Fibroblast of lung (primary cell): ENCODE measurements around the gene CAMK2G. TPM values are rescaled to one million over a fixed set of nuclear protein-coding genes. Genes with fewer than 3 reads are reported as not detected.
A peak's percentile ranks its signal among the peaks of the same experiment; 100 is the strongest.

ENCODE experiments used
- DNase-seq, 2 donors: peaks; one replicate each; pipeline versions ENCODE4 v3.0.0 to v3.0.0-alpha.2; 2010; ENCODE audit warnings: low read depth in 2 of 2
- H2AFZ ChIP-seq: 2 replicates; pipeline ENCODE4 v1.5.1; 2012; ENCODE audit warnings: low read length, control low read depth, inconsistent platforms
- H3K27ac ChIP-seq: 2 replicates; pipeline ENCODE4 v1.5.1; 2011; ENCODE audit warnings: low read length, control low read depth; ENCODE audit not compliant: insufficient read depth
- H3K27me3 ChIP-seq: 2 replicates; pipeline ENCODE4 v1.5.1; 2011; ENCODE audit warnings: mild to moderate bottlenecking, low read length; ENCODE audit not compliant: control insufficient read depth, insufficient read depth
- H3K36me3 ChIP-seq: 2 replicates; pipeline ENCODE4 v1.5.1; 2011; ENCODE audit warnings: low read length; ENCODE audit not compliant: control insufficient read depth, insufficient read depth
- H3K4me1 ChIP-seq: 2 replicates; pipeline ENCODE4 v1.5.1; 2011; ENCODE audit warnings: low read length; ENCODE audit not compliant: control insufficient read depth, insufficient read depth; ENCODE audit errors: extremely low read depth
- H3K4me2 ChIP-seq: 2 replicates; pipeline ENCODE4 v1.5.1; 2011; ENCODE audit warnings: low read length, control low read depth; ENCODE audit not compliant: insufficient read depth; ENCODE audit errors: extremely low read depth
- H3K4me3 ChIP-seq, 4 experiments: fragments of 200-600 bp in 1 of 4; sonication (generic) in 1 of 4; replicated peaks in 1 of 4; 2 replicates each; pipeline ENCODE4 v1.5.1; 2011 to 2016; ENCODE audit warnings: low read length in 4 of 4, low read depth in 3 of 4, mild to moderate bottlenecking in 3 of 4, control low read depth in 2 of 4, inconsistent platforms in 1 of 4, mixed read lengths in 1 of 4; ENCODE audit not compliant: insufficient read depth in 1 of 4; ENCODE audit errors: control extremely low read depth in 1 of 4
- H3K79me2 ChIP-seq: 2 replicates; pipeline ENCODE4 v1.5.1; 2012; ENCODE audit warnings: mild to moderate bottlenecking, low read length, inconsistent platforms; ENCODE audit not compliant: control insufficient read depth, insufficient read depth
- H3K9ac ChIP-seq: 2 replicates; pipeline ENCODE4 v1.5.1; 2011; ENCODE audit warnings: mild to moderate bottlenecking, low read length, control low read depth; ENCODE audit not compliant: insufficient read depth
- H3K9me3 ChIP-seq: 2 replicates; pipeline ENCODE4 v1.5.1; 2012; ENCODE audit warnings: low read depth, low read length; ENCODE audit not compliant: control insufficient read depth, insufficient read depth
- H4K20me1 ChIP-seq: 2 replicates; pipeline ENCODE4 v1.5.1; 2011; ENCODE audit warnings: low read length; ENCODE audit not compliant: control insufficient read depth, insufficient read depth; ENCODE audit errors: extremely low read depth
- EZH2 ChIP-seq: IDR thresholded peaks from 2 replicates; pipeline ENCODE4 v1.5.1; 2012; ENCODE audit warnings: low read length, control low read depth, mild to moderate bottlenecking; ENCODE audit errors: missing control alignments
- polyA plus RNA-seq, 2 donors: library from polyadenylated mRNA; depleted of rRNA in 1 of 2; stranded (reverse) in 1 of 2; unstranded in 1 of 2; fragments of >200 nt; gene quantifications; 2 replicates each; pipeline ENCODE4 v1.2.1, GENCODE V29; 2011 to 2012; ENCODE audit warnings: missing spikeins in 1 of 2
- total RNA-seq: library from RNA; depleted of rRNA; stranded (reverse); fragments of >200 nt; gene quantifications from 2 replicates; pipeline ENCODE4 v1.2.1, GENCODE V29; 2014
- TF ChIP-seq, protein P1 (sequence below), 2 donors: IDR thresholded peaks in 1 of 2; conservative IDR thresholded peaks in 1 of 2; 1 replicate in 1 of 2; 2 replicates in 1 of 2; pipeline ENCODE4 v1.5.1; 2011 to 2012; ENCODE audit warnings: low read length in 2 of 2, control low read depth in 1 of 2, inconsistent platforms in 1 of 2, low read depth in 1 of 2, mild to moderate bottlenecking in 1 of 2

The CAMK2G gene
- total and polyA plus RNA-seq, 2 donors (not counting 1 experiment from before 2014, with no cell fraction given) = 25.9 to 32.2 TPM

DNA sequence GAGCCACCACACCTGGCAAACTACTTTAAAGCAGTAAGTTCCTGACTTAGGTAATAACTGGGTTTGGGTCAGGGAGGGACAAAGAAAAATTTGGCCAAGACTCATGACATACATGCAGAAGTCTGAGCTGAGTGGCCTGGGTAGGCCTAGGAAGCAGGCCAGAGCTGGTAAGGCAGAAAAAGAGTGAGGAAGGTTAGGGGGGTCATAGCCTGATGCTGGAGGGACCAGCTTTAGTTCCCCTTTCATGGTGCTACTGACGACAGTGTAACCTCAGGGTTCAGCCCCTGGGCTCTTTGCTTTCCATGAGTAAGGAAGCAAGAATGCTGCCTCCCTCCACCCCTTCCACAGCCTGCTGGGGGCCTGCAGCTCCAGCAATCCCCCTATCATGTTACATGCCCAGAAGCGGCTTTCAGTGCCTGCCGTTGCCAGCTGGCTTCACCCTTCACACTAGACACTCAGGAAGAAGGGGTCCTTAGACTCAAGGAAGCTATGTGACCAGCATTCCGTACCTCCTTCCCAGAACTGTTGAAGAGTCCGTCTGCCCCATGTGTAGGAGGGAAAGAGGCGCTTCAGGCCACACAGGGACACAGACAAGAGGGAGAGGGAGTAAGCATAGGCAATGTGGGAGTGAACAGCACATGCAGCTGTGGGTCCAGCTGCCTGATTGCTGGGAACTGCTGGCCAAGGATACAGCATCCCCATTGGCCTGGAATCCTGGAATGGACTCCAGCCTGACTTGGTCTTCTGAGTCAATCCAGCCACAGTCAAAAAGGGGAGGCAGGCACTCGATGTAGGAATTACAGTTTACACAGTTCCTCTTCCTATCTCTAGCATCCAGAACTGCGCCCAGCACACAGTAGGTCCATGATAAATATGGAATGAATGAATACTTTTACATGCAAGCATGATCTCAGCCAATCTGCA, 32.4 kb upstream of the CAMK2G start:
- TF ChIP-seq, protein P1, sequence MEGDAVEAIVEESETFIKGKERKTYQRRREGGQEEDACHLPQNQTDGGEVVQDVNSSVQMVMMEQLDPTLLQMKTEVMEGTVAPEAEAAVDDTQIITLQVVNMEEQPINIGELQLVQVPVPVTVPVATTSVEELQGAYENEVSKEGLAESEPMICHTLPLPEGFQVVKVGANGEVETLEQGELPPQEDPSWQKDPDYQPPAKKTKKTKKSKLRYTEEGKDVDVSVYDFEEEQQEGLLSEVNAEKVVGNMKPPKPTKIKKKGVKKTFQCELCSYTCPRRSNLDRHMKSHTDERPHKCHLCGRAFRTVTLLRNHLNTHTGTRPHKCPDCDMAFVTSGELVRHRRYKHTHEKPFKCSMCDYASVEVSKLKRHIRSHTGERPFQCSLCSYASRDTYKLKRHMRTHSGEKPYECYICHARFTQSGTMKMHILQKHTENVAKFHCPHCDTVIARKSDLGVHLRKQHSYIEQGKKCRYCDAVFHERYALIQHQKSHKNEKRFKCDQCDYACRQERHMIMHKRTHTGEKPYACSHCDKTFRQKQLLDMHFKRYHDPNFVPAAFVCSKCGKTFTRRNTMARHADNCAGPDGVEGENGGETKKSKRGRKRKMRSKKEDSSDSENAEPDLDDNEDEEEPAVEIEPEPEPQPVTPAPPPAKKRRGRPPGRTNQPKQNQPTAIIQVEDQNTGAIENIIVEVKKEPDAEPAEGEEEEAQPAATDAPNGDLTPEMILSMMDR (conservative IDR thresholded peaks at IDR 0.05 in 1 of 2, IDR thresholded peaks at IDR 0.05 in 1 of 2; ENCODE audit: low read depth in 1 of 2, low read length in 2 of 2) = no peak
- TF ChIP-seq EZH2 = no peak
- H3K9ac ChIP-seq = peak overlapping the region; percentile 86

DNA sequence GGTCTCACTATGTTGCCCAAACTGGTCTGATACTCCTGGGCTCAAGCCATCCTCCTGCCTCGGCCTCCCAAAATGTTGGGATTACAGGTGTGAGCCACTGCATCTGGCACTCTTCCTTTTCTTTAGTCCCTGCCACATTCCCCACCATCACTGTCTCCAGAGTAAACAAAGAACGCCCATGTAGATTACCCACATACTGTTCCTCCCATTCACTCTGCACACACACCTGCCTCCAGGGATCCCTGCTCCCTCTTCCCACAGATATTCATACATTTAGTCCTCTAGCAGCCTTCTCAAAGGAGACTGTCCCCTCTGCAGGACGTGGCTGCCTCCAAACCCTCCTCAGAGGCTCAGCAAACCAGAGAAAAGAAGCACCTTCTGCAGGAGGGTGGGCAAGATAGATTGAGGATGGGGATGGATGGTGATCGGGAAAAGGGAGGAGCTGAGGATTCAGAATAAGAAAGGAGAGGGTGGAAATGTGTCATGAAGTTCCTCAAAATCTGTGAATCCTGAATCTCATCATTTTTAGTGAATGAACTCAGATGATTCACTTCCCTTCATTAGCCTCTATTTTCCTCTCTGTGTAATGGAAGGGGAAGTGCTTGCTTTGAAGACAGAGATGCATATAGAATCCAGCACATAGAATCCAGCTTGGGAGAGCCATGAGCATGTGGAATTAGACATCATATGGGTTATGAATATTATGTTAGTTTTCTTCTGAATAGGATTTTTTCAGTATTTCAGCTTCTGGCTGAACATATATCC, 31.1 kb upstream of the CAMK2G start:
- no peaks in the 10 kb centered on the region for H3K9me3 ChIP-seq
- H4K20me1 ChIP-seq = no peaks in the 10 kb centered on the region
- H3K9ac ChIP-seq = no peak overlapping the region
- no peaks in the 10 kb centered on the region for H3K36me3 ChIP-seq
- H3K79me2 ChIP-seq = peaks cover 2% of the 10 kb centered on the region
- H2AFZ ChIP-seq = no peak overlapping the region
- peak overlapping the region; percentile 100 for H3K27ac ChIP-seq
- no peak for DNase-seq
- TF ChIP-seq, protein P1 (conservative IDR thresholded peaks at IDR 0.05 in 1 of 2, IDR thresholded peaks at IDR 0.05 in 1 of 2; ENCODE audit: low read depth in 1 of 2, low read length in 2 of 2) = no peak
- TF ChIP-seq EZH2 = no peak
- H3K4me3 ChIP-seq = no peak overlapping the region
- peaks cover 33% of the 10 kb centered on the region for H3K4me1 ChIP-seq
- no peaks in the 10 kb centered on the region for H3K27me3 ChIP-seq
- no peak overlapping the region for H3K4me2 ChIP-seq

More for the DNA sequence above, 32.4 kb upstream of the CAMK2G start:
- Histone ChIP-seq H3K4me1 (peaks cover 37% of the 10 kb centered on the region), H4K20me1 (no peaks in the 10 kb centered on the region), H3K27me3 (no peaks in the 10 kb centered on the region), H3K9me3 (no peaks in the 10 kb centered on the region), H3K79me2 (peaks cover 15% of the 10 kb centered on the region), H3K4me2 (peak overlapping the region; percentile 88), H3K4me3 (peak overlapping the region in 3 of 4 experiments; percentile 22 to 36 (median 23)), H3K27ac (peak overlapping the region; percentile 100), H2AFZ (peak overlapping the region; percentile 67), H3K36me3 (peaks cover 4% of the 10 kb centered on the region)
- DNase-seq = peak; percentile 99 to 100

DNA sequence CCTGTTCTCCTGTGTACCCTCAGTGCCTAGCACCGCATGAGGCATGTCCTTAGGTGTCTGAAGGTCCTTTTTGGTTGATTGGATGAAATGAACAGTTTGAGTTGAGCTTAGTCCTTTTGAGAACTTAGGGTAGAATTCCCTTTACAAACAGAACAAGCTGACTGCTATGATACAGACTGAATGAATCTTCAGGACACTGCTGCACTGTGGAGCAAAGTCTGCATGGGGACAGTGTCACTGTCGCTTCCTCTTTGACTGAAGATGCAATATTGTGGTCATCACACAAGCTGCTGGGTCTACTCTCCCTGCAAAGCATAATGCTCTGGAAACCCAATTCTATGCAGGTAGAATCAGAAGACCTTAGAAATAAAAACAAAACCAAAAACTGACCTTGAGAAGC, 28.0 kb upstream of the CAMK2G start:
- H2AFZ ChIP-seq = no peak overlapping the region
- H3K4me2 ChIP-seq = no peak overlapping the region
- DNase-seq = no peak
- H3K4me1 ChIP-seq = peaks cover 26% of the 10 kb centered on the region
- H3K27me3 ChIP-seq = no peaks in the 10 kb centered on the region
- H4K20me1 ChIP-seq = no peaks in the 10 kb centered on the region
- H3K9ac ChIP-seq = no peak overlapping the region
- no peak overlapping the region for H3K4me3 ChIP-seq
- H3K36me3 ChIP-seq = no peaks in the 10 kb centered on the region
- TF ChIP-seq, protein P1 (conservative IDR thresholded peaks at IDR 0.05 in 1 of 2, IDR thresholded peaks at IDR 0.05 in 1 of 2; ENCODE audit: low read depth in 1 of 2, low read length in 2 of 2) = no peak
- TF ChIP-seq EZH2 = no peak
- no peak overlapping the region for H3K27ac ChIP-seq
- no peaks in the 10 kb centered on the region for H3K9me3 ChIP-seq
- H3K79me2 ChIP-seq = no peaks in the 10 kb centered on the region
